DND-41 (cell line): ENCODE measurements around the gene STAG1.

Experiments used
- EZH2 ChIP-seq: IDR thresholded peaks from 3 replicates; pipeline ENCODE4 v1.6.1; 2012; ENCODE audit warnings: borderline replicate concordance, low read depth, mild to moderate bottlenecking, moderate library complexity, low read length, inconsistent platforms; ENCODE audit not compliant: severe bottlenecking
- TF ChIP-seq, protein P1 (sequence below): IDR thresholded peaks from 2 replicates; pipeline ENCODE4 v1.5.1; 2012; ENCODE audit warnings: borderline replicate concordance, low read length, moderate library complexity, mild to moderate bottlenecking; ENCODE audit not compliant: poor library complexity, severe bottlenecking; ENCODE audit errors: extremely low read depth

DNA sequence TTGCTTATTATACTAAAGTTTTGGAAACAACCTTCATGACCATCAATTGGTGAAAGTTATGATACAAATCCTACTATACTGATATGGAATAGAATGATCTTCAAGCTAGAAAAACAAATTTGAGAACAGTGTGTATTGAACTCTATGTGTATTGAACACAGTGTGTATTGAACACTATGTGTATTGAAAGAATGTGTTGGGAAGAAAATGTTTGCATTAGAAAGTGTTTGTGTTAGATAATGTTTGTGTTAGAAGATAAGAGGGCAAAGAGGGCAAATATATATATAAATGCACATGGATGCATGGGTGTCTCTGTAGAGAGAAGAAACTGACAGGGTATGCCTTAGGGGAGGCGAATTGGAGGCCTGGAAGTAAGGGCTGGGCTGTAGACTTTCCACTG is 459.7 kb downstream of the STAG1 start:
- TF ChIP-seq, protein P1, sequence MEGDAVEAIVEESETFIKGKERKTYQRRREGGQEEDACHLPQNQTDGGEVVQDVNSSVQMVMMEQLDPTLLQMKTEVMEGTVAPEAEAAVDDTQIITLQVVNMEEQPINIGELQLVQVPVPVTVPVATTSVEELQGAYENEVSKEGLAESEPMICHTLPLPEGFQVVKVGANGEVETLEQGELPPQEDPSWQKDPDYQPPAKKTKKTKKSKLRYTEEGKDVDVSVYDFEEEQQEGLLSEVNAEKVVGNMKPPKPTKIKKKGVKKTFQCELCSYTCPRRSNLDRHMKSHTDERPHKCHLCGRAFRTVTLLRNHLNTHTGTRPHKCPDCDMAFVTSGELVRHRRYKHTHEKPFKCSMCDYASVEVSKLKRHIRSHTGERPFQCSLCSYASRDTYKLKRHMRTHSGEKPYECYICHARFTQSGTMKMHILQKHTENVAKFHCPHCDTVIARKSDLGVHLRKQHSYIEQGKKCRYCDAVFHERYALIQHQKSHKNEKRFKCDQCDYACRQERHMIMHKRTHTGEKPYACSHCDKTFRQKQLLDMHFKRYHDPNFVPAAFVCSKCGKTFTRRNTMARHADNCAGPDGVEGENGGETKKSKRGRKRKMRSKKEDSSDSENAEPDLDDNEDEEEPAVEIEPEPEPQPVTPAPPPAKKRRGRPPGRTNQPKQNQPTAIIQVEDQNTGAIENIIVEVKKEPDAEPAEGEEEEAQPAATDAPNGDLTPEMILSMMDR = no peak
- no peak for TF ChIP-seq EZH2
